Measurements from ENCODE around the gene AKIRIN2.
"Not testable (repeated sequence)": the region's sequence is repeated elsewhere in the genome, so short reads cannot be mapped to it uniquely, and the experiment has no call there.

Gene AKIRIN2

GRCh38 chr6:87692086-87692485 lies 9.9 kb downstream of the AKIRIN2 start:
- no peak for DNase-seq (ENCODE audit: low read depth)
- no peak for TF ChIP-seq CTCF (IDR thresholded peaks at IDR 0.05; ENCODE audit: low read length, missing control alignments)
- H3K4me3 ChIP-seq (replicated peaks; ENCODE audit: low read depth, low read length), result no peak overlapping the region

GRCh38 chr6:87690441-87690840 lies 11.6 kb downstream of the AKIRIN2 start:
- no peak for TF ChIP-seq CTCF (IDR thresholded peaks at IDR 0.05; ENCODE audit: low read length, missing control alignments)
- DNase-seq (ENCODE audit: low read depth), result no peak
- H3K4me3 ChIP-seq (replicated peaks; ENCODE audit: low read depth, low read length), result no peak overlapping the region

- not testable (repeated sequence) for DNase-seq (ENCODE audit: low read depth); H3K4me3 ChIP-seq (replicated peaks; ENCODE audit: low read depth, low read length)
Observed at GRCh38 chr6:87687893-87688292, 14.1 kb downstream of the AKIRIN2 start.

- no peak for DNase-seq (ENCODE audit: low read depth)
- no peak overlapping the region for H3K4me3 ChIP-seq (replicated peaks; ENCODE audit: low read depth, low read length)
- no peak for TF ChIP-seq CTCF (IDR thresholded peaks at IDR 0.05; ENCODE audit: low read length, missing control alignments)
Observed at GRCh38 chr6:87687296-87687695, 14.7 kb downstream of the AKIRIN2 start.

GRCh38 chr6:87686636-87687205 lies 15.3 kb downstream of the AKIRIN2 start:
- DNase-seq (ENCODE audit: low read depth); H3K4me3 ChIP-seq (replicated peaks; ENCODE audit: low read depth, low read length): not testable (repeated sequence)

- H3K4me3 ChIP-seq (replicated peaks; ENCODE audit: low read depth, low read length), result no peak overlapping the region
- no peak for DNase-seq (ENCODE audit: low read depth)
- no peak for TF ChIP-seq CTCF (IDR thresholded peaks at IDR 0.05; ENCODE audit: low read length, missing control alignments)
Observed at GRCh38 chr6:87684895-87685654, 17.0 kb downstream of the AKIRIN2 start.

- no peak overlapping the region for H3K4me3 ChIP-seq (replicated peaks; ENCODE audit: low read depth, low read length)
- no peak for TF ChIP-seq CTCF (IDR thresholded peaks at IDR 0.05; ENCODE audit: low read length, missing control alignments)
- DNase-seq (ENCODE audit: low read depth), result no peak
Observed at GRCh38 chr6:87683890-87684289, 18.1 kb downstream of the AKIRIN2 start.

GRCh38 chr6:87682310-87682709 lies 19.7 kb downstream of the AKIRIN2 start:
- TF ChIP-seq CTCF (IDR thresholded peaks at IDR 0.05; ENCODE audit: low read length, missing control alignments), result no peak
- no peak for DNase-seq (ENCODE audit: low read depth)
- no peak overlapping the region for H3K4me3 ChIP-seq (replicated peaks; ENCODE audit: low read depth, low read length)
